Fibroblast of mammary gland (primary cell): ENCODE results near the gene ENTR1.

ENCODE experiments used
- DNase-seq: peaks from one replicate; pipeline ENCODE4 v3.0.0-alpha.2; 2010; ENCODE audit warnings: low read depth
- H3K4me3 ChIP-seq: 2 replicates; pipeline ENCODE4 v1.5.1; 2011; ENCODE audit warnings: low read depth, mild to moderate bottlenecking, low read length, moderate library complexity; ENCODE audit not compliant: control insufficient read depth
- CTCF ChIP-seq: conservative IDR thresholded peaks from 2 replicates; pipeline ENCODE4 v1.5.1; 2011; ENCODE audit warnings: low read depth, low read length, inconsistent platforms; ENCODE audit not compliant: control insufficient read depth, insufficient read depth

ENTR1 gene

GRCh38 chr9:136367296-136368145 is 42.9 kb downstream of the ENTR1 start:
- no peak for DNase-seq
- no peak for TF ChIP-seq CTCF
- no peak overlapping the region for H3K4me3 ChIP-seq

- H3K4me3 ChIP-seq: no peak overlapping the region
- no peak for TF ChIP-seq CTCF
- DNase-seq: no peak
Observed at GRCh38 chr9:136366826-136367225, 43.6 kb downstream of the ENTR1 start.

- DNase-seq: no peak
- H3K4me3 ChIP-seq: no peak overlapping the region
- no peak for TF ChIP-seq CTCF
Observed at GRCh38 chr9:136365775-136366222, 44.6 kb downstream of the ENTR1 start.

GRCh38 chr9:136364942-136365774 is 45.3 kb downstream of the ENTR1 start:
- TF ChIP-seq CTCF: no peak
- DNase-seq: no peak
- H3K4me3 ChIP-seq: no peak overlapping the region

- DNase-seq: no peak
- no peak overlapping the region for H3K4me3 ChIP-seq
- TF ChIP-seq CTCF: no peak
Observed at GRCh38 chr9:136363949-136364748, 46.3 kb downstream of the ENTR1 start.
